Gastrocnemius medialis (tissue), 4 donors: ENCODE measurements around the gene SEC61A2.

Experiments
- CTCF ChIP-seq, 5 experiments: fragments of 450-650 bp in 3 of 5; fragments of 200-600 bp in 2 of 5; sonication (generic) in 2 of 5; IDR thresholded peaks in 4 of 5; conservative IDR thresholded peaks in 1 of 5; 1 replicate in 4 of 5; 2 replicates in 1 of 5; pipeline ENCODE4 v1.5.1; 2016 to 2019; ENCODE audit warnings: antibody characterized with exemption in 5 of 5, mild to moderate bottlenecking in 3 of 5, moderate library complexity in 3 of 5
- POLR2A ChIP-seq, 2 donors: fragments of 450-650 bp; IDR thresholded peaks; one replicate each; pipeline ENCODE4 v1.6.1; 2017; ENCODE audit warnings: antibody characterized with exemption in 2 of 2, mild to moderate bottlenecking in 2 of 2, moderate library complexity in 2 of 2

- TF ChIP-seq CTCF (IDR thresholded peaks at IDR 0.05 in 4 of 5, conservative IDR thresholded peaks at IDR 0.05 in 1 of 5) (no peak), POLR2A (IDR thresholded peaks at IDR 0.05) (no peak)
Measured at GRCh38 chr10:12160664-12161063, 31.2 kb downstream of the SEC61A2 start.
